HCT116 (cell line): Measurements from ENCODE around the gene ZBTB42. TPM values are rescaled to one million over a fixed set of nuclear protein-coding genes. Genes with fewer than 3 reads are reported as not detected.

Experiments used
- ATAC-seq: fragments of 200-7000 bp; cut with Tn5 transposase; 2 replicates; pipeline ENCODE4 v1.9.1; 2020; ENCODE audit warnings: mild to moderate bottlenecking, moderate library complexity
- BruUV-seq: library from RNA; stranded (reverse); fragments of 400-500 nt; replicated peaks from 2 replicates; lab custom pipeline; 2021; lab: Mats Ljungman, UMichigan
- CTCF ChIA-PET: fragments of 300-600 bp; sonication (Branson Sonifier 250); formaldehyde crosslinking; loops from one replicate; lab custom pipeline; 2021; ENCODE audit warnings: antibody characterized with exemption; lab: Charles Lee
- POLR2A ChIA-PET: fragments of 300-600, 350-600 bp; sonication (Branson Sonifier 250); formaldehyde crosslinking; loops from one replicate; lab custom pipeline; 2021; ENCODE audit warnings: antibody characterized with exemption; lab: Charles Lee
- RAD21 ChIA-PET, 2 experiments: fragments of 300-600 bp; sonication (Branson Sonifier 250); formaldehyde crosslinking; loops; one replicate each; lab custom pipeline; 2023; ENCODE audit warnings: low total read pairs in 2 of 2; ENCODE audit not compliant: uncharacterized antibody in 2 of 2, unreplicated experiment in 2 of 2, low non-redundant PET in 1 of 2; lab: Charles Lee
- DNase-seq: peaks from one replicate; pipeline ENCODE4 v3.0.0-alpha.2; 2010; ENCODE audit warnings: low read depth, low spot score
- H2AFZ ChIP-seq: fragments of 200-600 bp; shearing (Covaris generic), sonication (generic); 2 replicates; pipeline ENCODE4 v1.6.1; 2017; ENCODE audit warnings: low read depth, mixed run types, mixed read lengths, antibody characterized with exemption, low read length; ENCODE audit not compliant: poor library complexity, severe bottlenecking
- H3K27ac ChIP-seq: 2 replicates; pipeline ENCODE4 v1.5.1; 2012; ENCODE audit warnings: low read depth, low read length
- H3K27me3 ChIP-seq: fragments of 200-600 bp; sonication (generic); 2 replicates; pipeline ENCODE4 v1.6.1; 2016; ENCODE audit warnings: mixed run types, low read length, mixed read lengths; ENCODE audit not compliant: insufficient read depth
- H3K36me3 ChIP-seq, 2 experiments: fragments of 200-500 bp in 1 of 2; fragments of 200-600 bp in 1 of 2; sonication (Bioruptor generic) in 1 of 2; sonication (generic) in 1 of 2; 2 replicates each; pipeline versions ENCODE4 v1.5.1 to v1.6.1; 2014 to 2016; ENCODE audit warnings: low read length in 2 of 2, inconsistent platforms in 1 of 2, mixed read lengths in 1 of 2, mixed run types in 1 of 2; ENCODE audit not compliant: insufficient read depth in 2 of 2, control insufficient read depth in 1 of 2
- H3K4me1 ChIP-seq, 2 experiments: fragments of 200-600 bp in 1 of 2; sonication (generic) in 1 of 2; 2 replicates each; pipeline versions ENCODE4 v1.5.1 to v1.6.1; 2012 to 2017; ENCODE audit warnings: low read length in 2 of 2, inconsistent platforms in 1 of 2, mild to moderate bottlenecking in 1 of 2, mixed read lengths in 1 of 2, mixed run types in 1 of 2, moderate library complexity in 1 of 2; ENCODE audit not compliant: insufficient read depth in 2 of 2, control insufficient read depth in 1 of 2
- H3K4me2 ChIP-seq: fragments of 200-600 bp; sonication (generic); 2 replicates; pipeline ENCODE4 v1.6.1; 2017; ENCODE audit warnings: mixed run types, low read length, mixed read lengths
- H3K4me3 ChIP-seq, 2 experiments: fragments of 200-600 bp in 1 of 2; sonication (generic) in 1 of 2; replicated peaks in 1 of 2; 2 replicates each; pipeline ENCODE4 v1.5.1; 2011 to 2016; ENCODE audit warnings: low read length in 2 of 2, control low read depth in 1 of 2, low read depth in 1 of 2, mild to moderate bottlenecking in 1 of 2, mixed read lengths in 1 of 2, mixed run types in 1 of 2
- H3K79me2 ChIP-seq: fragments of 200-600 bp; sonication (generic); 2 replicates; pipeline ENCODE4 v1.6.1; 2017; ENCODE audit warnings: mild to moderate bottlenecking, mixed run types, low read length, moderate library complexity, mixed read lengths; ENCODE audit not compliant: insufficient read depth
- H3K9ac ChIP-seq: fragments of 200-600 bp; sonication (generic); 2 replicates; pipeline ENCODE4 v1.6.1; 2016; ENCODE audit warnings: low read length, mixed read lengths
- H3K9me2 ChIP-seq: fragments of 200-600 bp; sonication (generic), shearing (Covaris generic); 2 replicates; pipeline ENCODE4 v1.6.1; 2017; ENCODE audit warnings: mixed run types, mild to moderate bottlenecking, moderate library complexity; ENCODE audit not compliant: insufficient read depth
- H3K9me3 ChIP-seq, 2 experiments: fragments of 200-500 bp in 1 of 2; fragments of 200-600 bp in 1 of 2; sonication (Bioruptor generic) in 1 of 2; sonication (generic) in 1 of 2; 2 replicates each; pipeline ENCODE4 v1.6.1; 2014 to 2017; ENCODE audit warnings: low read length in 2 of 2, mixed read lengths in 2 of 2, inconsistent platforms in 1 of 2, low read depth in 1 of 2, mild to moderate bottlenecking in 1 of 2, mixed run types in 1 of 2, moderate library complexity in 1 of 2; ENCODE audit not compliant: control insufficient read depth in 1 of 2, insufficient read depth in 1 of 2
- H4K20me1 ChIP-seq: fragments of 200-600 bp; sonication (generic), shearing (Covaris generic); 2 replicates; pipeline ENCODE4 v1.6.1; 2017; ENCODE audit warnings: mixed run types, mild to moderate bottlenecking, moderate library complexity; ENCODE audit not compliant: insufficient read depth
- EGR1 ChIP-seq: IDR thresholded peaks from 2 replicates; pipeline ENCODE4 v1.6.1; 2012; ENCODE audit warnings: low read depth
- ELF1 ChIP-seq: IDR thresholded peaks from 2 replicates; pipeline ENCODE4 v1.6.1; 2012; ENCODE audit warnings: low read depth, borderline replicate concordance
- EZH2phosphoT487 ChIP-seq: fragments of 200-600 bp; IDR thresholded peaks from 2 replicates; pipeline ENCODE4 v1.6.1; 2018; ENCODE audit warnings: antibody characterized with exemption, borderline replicate concordance
- POLR2AphosphoS5 ChIP-seq: IDR thresholded peaks from 2 replicates; pipeline ENCODE4 v1.6.1; 2011; ENCODE audit warnings: mild to moderate bottlenecking, low read depth, low read length, moderate library complexity
- SIN3A ChIP-seq: IDR thresholded peaks from 2 replicates; pipeline ENCODE4 v1.6.1; 2012; ENCODE audit warnings: low read depth
- SP1 ChIP-seq: IDR thresholded peaks from 2 replicates; pipeline ENCODE4 v1.6.1; 2012; ENCODE audit warnings: low read depth
- YY1 ChIP-seq: IDR thresholded peaks from 2 replicates; pipeline ENCODE4 v1.6.1; 2011; ENCODE audit warnings: low read length, low read depth, moderate library complexity, mild to moderate bottlenecking; ENCODE audit not compliant: insufficient replicate concordance; ENCODE audit errors: extremely low read depth
- intact Hi-C: fragments of 100-400 bp; cut with micrococcal nuclease; formaldehyde crosslinking; loops from 2 replicates; pipeline ENCODE4 v1.10.0; 2022
- total RNA-seq: library from RNA; stranded (reverse); gene quantifications from one replicate; pipeline ENCODE4 v1.2.1, GENCODE V29; 2021; ENCODE audit not compliant: unreplicated experiment
- TF ChIP-seq, protein P1 (sequence below), 3 experiments: fragments of 200-600 bp in 1 of 3; sonication (generic) in 1 of 3; IDR thresholded peaks in 2 of 3; conservative IDR thresholded peaks in 1 of 3; 2 replicates each; pipeline ENCODE4 v1.5.1; 2012 to 2017; ENCODE audit warnings: low read depth in 2 of 3, low read length in 2 of 3, antibody characterized with exemption in 1 of 3, borderline replicate concordance in 1 of 3, control low read depth in 1 of 3, mild to moderate bottlenecking in 1 of 3, mixed read lengths in 1 of 3, mixed run types in 1 of 3, moderate library complexity in 1 of 3; ENCODE audit not compliant: insufficient read depth in 1 of 3

Gene ZBTB42
- total RNA-seq, 1 experiment from 2014 or later, result 4.4 TPM

DNA sequence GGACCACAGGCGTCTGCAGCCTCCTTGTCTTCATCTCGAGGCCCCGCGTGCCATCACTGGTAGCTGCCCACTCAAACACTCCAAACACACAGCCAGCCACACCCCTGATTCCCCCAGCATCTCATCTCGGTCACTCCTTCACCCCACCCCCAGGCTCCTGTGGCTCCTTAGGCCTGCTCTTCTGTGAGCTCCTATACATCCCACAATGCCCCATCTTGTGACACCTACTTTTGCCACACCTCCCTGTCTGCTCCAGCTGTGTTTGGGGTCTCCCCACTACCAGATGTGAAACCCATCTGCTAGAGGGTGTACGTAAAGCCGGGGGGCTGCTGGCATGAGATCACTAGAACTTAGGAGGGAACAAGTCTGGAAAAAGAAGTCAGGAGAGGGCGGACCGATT lies 9.5 kb upstream of the ZBTB42 start:
- ChIA-PET CTCF (no interaction called here), POLR2A (no interaction called here)
- no TSS peak for BruUV-seq

DNA sequence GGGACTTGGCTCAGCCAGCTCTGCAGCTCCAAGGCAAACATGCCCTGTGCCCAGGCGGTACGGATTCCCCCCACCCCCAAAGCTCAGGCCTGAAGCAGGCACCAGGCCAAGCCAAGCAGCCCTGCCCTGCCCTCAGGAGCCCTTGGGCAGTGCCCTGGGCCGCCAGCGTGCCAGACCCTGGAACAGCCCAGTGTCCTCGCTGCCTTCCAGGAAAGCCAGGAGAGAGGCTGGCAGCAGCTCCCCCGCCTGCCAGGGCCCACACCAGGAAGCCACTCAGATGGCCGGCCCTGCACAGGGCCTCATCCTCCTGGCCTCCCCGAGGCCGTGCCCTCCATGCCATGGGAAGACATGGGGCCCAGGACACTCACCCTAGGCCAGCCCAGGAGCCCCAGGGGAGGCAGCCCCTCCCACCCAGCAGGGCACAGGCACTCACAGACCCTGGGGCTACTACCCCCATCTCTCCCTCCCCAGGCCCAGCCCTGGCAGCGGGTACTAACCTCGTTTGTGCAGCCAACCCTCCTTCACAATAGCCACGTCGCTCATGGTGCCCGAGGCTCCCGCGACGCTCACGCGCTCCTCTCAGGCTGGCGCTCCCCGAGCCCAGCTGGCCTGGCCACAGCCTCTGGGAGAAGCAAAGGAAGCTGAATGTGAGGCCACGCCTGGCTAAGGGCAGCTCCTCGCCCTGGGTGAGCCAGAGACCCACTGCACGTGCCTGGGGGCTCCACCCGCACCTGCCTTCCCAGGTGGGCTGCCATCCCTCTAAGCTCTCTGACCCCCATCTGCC lies 8.6 kb upstream of the ZBTB42 start:
- H3K9me2 ChIP-seq, result no peaks in the 10 kb centered on the region
- RAD21 ChIA-PET, result interaction anchor here in 1 of 2 experiments (0.6 kb wide), 1 partner anchor 10 kb away, joined by 6 read pairs; no protein-coding TSS in a partner anchor
- intact Hi-C loops, result no loop called here
- POLR2A ChIA-PET, result no interaction called here
- H3K4me1 ChIP-seq, result peaks cover 19 to 35% of the 10 kb centered on the region in 2 experiments
- no peak overlapping the region for H3K4me2 ChIP-seq
- H3K27ac ChIP-seq, result peak overlapping the region; percentile 93; the same call in 1 of the 2 replicates
- no peak overlapping the region for H2AFZ ChIP-seq
- no peak overlapping the region for H3K4me3 ChIP-seq
- TF ChIP-seq POLR2AphosphoS5, result 0 out of 2 replicates have a peak, but pooled peaks have one; percentile 16
- TF ChIP-seq SP1, result no peak
- TF ChIP-seq EGR1, result no peak
- TF ChIP-seq ELF1, result no peak
- no peak for TF ChIP-seq YY1
- TF ChIP-seq, all 23 proteins: peak for 1
- DNase-seq, result no peak
- Histone ChIP-seq H4K20me1 (no peaks in the 10 kb centered on the region), H3K27me3 (no peaks in the 10 kb centered on the region), H3K9ac (no peak overlapping the region), H3K9me3 (no peaks in the 10 kb centered on the region), H3K36me3 (peaks cover 8 to 12% of the 10 kb centered on the region in 2 experiments), H3K79me2 (peaks cover 69% of the 10 kb centered on the region)
- ATAC-seq, result no peak
- CTCF ChIA-PET, result no interaction called here
- no TSS peak for BruUV-seq

More for the DNA sequence above, 9.5 kb upstream of the ZBTB42 start:
- Histone ChIP-seq H3K79me2 (peaks cover 75% of the 10 kb centered on the region), H2AFZ (no peak overlapping the region), H3K4me3 (no peak overlapping the region), H3K27ac (no peak overlapping the region; the same call in 1 of the 2 replicates), H3K4me2 (no peak overlapping the region), H3K9ac (no peak overlapping the region), H3K27me3 (no peaks in the 10 kb centered on the region), H3K9me3 (no peaks in the 10 kb centered on the region), H3K4me1 (peaks cover 14 to 26% of the 10 kb centered on the region in 2 experiments), H3K9me2 (no peaks in the 10 kb centered on the region), H4K20me1 (no peaks in the 10 kb centered on the region), H3K36me3 (peaks cover 8 to 12% of the 10 kb centered on the region in 2 experiments)
- ATAC-seq (no peak), DNase-seq (no peak)
- intact Hi-C loops, result no loop called here
- RAD21 ChIA-PET, result no interaction called here
- TF ChIP-seq, protein P1, sequence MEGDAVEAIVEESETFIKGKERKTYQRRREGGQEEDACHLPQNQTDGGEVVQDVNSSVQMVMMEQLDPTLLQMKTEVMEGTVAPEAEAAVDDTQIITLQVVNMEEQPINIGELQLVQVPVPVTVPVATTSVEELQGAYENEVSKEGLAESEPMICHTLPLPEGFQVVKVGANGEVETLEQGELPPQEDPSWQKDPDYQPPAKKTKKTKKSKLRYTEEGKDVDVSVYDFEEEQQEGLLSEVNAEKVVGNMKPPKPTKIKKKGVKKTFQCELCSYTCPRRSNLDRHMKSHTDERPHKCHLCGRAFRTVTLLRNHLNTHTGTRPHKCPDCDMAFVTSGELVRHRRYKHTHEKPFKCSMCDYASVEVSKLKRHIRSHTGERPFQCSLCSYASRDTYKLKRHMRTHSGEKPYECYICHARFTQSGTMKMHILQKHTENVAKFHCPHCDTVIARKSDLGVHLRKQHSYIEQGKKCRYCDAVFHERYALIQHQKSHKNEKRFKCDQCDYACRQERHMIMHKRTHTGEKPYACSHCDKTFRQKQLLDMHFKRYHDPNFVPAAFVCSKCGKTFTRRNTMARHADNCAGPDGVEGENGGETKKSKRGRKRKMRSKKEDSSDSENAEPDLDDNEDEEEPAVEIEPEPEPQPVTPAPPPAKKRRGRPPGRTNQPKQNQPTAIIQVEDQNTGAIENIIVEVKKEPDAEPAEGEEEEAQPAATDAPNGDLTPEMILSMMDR (IDR thresholded peaks at IDR 0.05 in 2 of 3, conservative IDR thresholded peaks at IDR 0.05 in 1 of 3; ENCODE audit: borderline replicate concordance in 1 of 3, insufficient read depth in 1 of 3, low read depth in 2 of 3, low read length in 2 of 3), result no peak
- TF ChIP-seq EZH2phosphoT487, result no peak
- TF ChIP-seq POLR2AphosphoS5, result no peak
- TF ChIP-seq SIN3A, result no peak
- TF ChIP-seq EGR1, result no peak
